Stimulated activated CD8-positive, alpha-beta memory T cell treated with anti-CD3 and anti-CD28 coated beads, Interleukin-15, amount 100 ng/mL, for 24 hours (primary cell): ENCODE data around the gene TIPARP.
"Not testable (repeated sequence)": the region's sequence is repeated elsewhere in the genome, so short reads cannot be mapped to it uniquely, and the experiment has no call there.

Experiments
- DNase-seq: peaks from one replicate; pipeline ENCODE4 v3.0.0-alpha.2; 2020; ENCODE audit warnings: low read depth

The TIPARP gene

DNA sequence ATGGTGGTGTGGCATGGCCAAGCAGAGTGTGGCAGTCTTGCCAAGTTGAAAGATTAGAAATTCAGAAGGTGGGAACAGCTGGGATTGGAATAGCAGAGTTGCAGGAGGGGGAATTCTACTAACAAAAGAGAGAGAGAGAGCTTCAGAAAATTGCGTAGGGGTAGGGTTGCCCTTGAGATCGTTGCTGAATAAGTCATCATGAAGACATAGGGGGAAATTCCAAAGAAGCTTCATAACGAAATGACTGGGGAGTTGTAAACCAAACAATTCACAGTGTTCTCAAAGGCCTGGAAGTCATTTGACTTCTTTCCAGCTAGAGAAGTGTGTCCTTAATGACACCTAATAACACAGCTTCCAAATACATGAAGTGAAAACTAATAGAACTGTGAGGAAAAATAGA, 26.3 kb upstream of the TIPARP start:
- no peak for DNase-seq

- DNase-seq, result no peak
These were observed 24.7 kb upstream of the TIPARP start for GRCh38 chr3:156649681-156650080.

DNA sequence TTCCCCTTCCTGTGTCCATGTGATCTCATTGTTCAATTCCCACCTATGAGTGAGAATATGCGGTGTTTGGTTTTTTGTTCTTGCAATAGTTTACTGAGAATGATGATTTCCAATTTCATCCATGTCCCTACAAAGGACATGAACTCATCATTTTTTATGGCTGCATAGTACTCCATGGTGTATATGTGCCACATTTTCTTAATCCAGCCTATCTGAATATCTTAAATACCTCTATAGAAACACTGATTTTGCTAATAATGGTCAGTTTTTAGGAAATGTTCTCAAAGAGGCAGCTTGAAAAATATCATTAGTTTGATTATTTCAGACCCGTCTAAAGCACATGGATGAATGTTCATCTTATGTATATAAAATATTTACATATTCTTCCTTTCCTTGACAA, 21.7 kb upstream of the TIPARP start:
- not testable (repeated sequence) for DNase-seq

- no peak for DNase-seq
These were observed 19.6 kb upstream of the TIPARP start for GRCh38 chr3:156654834-156655233.

DNA sequence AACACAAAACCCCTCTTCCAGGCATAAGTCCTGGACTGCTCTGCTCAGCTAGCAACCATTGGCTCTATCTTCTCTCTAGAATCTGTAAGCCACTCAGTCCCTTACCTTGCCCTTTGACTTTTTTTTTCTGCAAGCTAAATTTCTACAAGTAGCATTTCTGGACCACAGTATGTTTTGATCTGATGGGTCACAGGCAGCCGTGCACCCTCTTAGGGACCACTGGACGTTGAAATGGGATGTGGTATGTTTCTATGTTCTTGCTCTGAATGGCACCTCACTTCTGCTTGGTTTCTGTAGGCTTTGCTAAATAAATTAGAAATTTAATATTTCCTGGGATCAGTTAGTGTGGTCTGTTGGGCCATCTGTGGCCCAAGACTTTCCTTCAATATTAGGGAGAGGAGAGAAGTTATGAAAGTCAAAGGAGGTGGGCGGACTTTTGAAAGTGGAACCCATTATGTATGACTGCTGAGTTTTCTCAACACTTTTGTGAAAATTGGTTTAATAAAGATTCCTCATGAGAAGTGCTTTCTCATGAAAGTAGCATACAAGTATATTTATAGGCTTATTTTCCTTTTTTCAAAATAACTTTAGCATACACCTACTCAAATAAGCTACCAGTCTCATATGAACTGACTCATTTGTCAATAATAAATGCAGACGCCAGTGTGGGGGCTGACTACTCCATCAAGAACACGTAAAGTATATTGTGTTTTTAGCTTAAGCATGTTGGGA, 18.4 kb upstream of the TIPARP start:
- no peak for DNase-seq

- no peak for DNase-seq
These were observed 16.9 kb upstream of the TIPARP start for GRCh38 chr3:156657440-156657839.

DNA sequence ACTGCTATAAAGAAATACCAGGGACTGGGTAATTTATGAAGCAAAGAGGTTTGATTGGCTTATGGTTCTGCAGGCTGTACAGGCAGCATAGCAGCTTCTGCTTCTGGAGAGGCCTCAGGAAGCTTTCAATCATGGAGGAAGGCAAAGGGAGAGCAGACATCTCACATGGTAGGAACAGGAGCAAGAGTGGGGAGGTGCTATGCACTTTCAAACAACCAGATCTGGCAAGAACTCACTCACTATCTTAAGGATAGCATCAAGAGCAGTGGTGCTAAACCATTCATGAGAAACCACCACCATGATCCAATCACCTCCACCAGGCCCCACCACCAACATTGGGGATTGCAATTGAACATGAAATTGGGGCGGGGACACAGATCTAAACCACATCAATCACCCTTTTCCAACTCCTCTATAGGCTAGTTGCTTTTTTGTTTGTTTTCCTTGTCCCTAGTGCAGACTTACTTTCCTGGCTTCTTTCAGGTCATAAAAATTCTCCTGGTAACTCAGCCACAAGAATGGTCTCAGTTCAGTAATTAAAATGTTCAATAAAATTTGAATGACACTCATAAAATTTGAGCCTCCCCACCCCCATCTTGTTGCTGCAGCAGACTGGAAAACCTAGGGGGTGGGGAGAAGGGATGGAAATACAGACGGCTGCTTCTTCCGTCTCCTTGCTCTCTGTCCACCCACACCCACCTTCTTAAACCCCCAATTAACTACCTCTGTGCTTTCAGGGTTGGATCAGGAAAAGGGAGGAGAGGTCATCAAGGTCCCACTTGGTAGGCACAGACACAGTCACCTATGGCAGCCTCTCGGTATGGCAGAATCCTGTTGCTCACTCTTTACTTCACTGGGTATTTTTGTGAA, 16.3 kb upstream of the TIPARP start:
- DNase-seq, result no peak

- DNase-seq, result no peak
These were observed 15.7 kb upstream of the TIPARP start for GRCh38 chr3:156658732-156659090.

DNA sequence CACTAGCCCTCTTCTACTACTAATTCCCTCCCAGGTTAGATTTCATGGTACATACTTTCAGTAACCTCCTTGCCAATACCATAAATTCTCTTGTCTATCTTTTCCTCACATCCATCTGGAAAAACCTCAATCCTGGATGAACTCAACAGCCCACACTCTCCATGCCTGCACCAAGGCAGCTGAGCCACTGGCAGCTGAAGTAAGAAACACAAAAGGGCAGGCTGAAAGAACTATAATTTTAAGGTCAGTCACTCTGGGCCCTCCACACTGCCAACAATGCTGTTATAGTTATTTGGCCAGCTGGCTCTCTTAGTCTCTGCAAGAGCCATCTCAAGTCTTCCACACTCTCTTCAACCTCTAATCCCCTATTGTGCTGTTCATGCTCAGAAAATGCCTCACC, 15.1 kb upstream of the TIPARP start:
- DNase-seq, result no peak

DNA sequence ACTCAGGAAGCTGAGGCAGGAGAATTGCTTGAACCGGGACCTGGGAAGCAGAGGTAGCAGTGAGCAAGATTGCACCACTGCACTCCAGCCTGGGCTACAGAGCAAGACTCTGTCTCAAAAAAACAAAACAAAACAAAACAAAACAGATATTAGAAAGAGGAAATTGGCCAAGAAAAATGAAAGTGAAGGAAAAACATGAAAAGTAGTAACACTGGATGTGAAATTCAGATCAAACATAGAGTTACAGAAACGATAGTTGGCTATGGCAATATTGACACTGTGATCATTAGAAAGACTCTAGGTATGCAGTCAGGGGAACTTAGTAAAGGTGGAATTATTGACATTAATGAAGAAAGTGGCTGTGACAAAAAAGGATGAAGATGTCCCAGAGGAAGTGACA, 13.2 kb upstream of the TIPARP start:
- no peak for DNase-seq

- no peak for DNase-seq
These were observed 10.2 kb upstream of the TIPARP start for GRCh38 chr3:156664011-156664830.

DNA sequence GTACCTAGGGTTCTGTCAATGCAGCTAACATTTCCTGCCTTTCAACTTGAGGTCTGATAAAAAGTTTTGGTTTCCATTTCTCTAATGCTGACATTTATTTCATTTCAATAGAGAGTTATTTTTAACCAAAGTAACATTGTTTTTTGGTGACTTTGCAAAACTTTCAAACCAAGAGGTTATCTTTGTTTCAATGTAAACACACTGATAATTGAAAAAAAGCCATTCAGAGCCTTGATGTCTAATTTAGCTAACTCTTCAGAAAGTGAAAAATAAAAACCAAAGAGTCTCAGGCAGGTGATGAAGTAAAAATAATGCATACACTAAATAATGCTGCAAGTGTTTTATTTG, 9.6 kb upstream of the TIPARP start:
- DNase-seq, result no peak

GRCh38 chr3:156665291-156665690, 9.1 kb upstream of the TIPARP start:
- DNase-seq, result no peak

DNA sequence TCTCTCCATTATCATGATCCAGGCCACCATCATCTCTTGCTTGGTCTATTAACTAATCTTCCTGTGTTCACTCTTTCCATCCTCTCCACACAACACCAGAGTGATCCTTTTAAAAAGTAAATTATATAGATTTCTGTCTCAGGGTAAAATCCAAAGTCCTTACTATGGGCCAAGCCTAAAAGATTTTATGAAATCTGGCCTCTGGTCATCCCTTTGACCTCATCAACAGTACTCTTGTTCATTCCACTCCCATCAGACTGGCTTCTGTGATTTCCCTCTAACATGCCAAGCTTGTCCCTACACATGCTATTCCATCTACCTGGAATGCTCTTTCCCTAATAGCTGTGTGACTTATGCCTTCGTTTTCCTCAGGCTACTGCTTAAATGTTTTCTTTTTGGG, 8.3 kb upstream of the TIPARP start:
- no peak for DNase-seq

DNA sequence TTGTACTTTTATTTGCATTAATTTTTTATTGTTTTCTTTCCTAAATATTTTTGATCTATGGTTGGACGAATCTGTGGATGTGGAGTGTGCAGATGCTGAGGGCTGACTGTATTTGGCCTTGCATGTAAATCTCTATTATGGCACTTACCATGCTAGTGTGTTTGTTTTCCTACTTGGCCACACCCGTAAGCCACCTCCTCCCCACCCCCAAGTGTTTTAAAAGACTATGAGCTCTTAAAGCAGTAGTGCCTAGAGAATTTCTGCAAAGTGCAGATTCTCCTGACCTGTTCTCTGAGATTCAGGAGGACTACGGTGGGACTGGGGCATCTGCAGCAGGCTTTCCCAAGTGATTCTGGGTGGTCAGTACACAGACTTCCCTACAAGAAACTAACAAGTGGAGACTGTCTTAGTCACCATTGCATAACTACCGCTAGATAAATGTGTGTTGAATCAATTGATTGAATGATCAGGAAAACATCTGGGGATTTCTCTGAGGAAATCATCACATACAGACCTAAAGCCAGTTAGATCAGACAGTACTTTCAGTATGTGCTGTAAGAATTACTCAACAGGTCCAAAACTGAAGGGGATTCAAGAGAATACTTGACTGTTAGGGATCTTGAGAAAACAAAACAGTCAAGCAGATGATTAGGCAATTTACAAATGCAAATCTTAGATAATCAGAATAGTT, 6.2 kb upstream of the TIPARP start:
- DNase-seq, result no peak

DNA sequence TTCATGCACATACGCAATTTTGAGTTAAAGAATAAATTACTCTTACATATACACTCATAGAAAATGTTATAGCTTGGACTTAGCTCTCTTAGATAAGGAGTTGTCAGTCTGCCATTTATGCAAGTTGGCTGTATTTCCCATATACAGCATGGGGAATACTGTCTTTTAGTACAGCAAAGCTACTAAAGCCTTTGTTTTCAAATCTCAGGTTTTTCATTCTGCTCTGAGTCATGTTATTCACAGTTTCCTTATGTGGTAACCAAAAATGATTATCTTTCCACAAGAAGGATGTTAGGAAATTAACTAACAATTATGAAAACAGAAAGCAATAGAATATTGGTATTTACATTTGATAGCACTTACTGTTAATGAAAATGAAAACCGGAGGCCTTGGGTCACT, 4.3 kb upstream of the TIPARP start:
- no peak for DNase-seq

- no peak for DNase-seq
These were observed 3.7 kb upstream of the TIPARP start for GRCh38 chr3:156670652-156671051.

- no peak for DNase-seq
These were observed 701 bp upstream of the TIPARP start for GRCh38 chr3:156673732-156674045.

- DNase-seq, result peak; percentile 19
These were observed 780 bp downstream of the TIPARP start for GRCh38 chr3:156674911-156675829.

- no peak for DNase-seq
These were observed 1.7 kb downstream of the TIPARP start for GRCh38 chr3:156675830-156676767.
